GM06990 (cell line): ENCODE data around the gene RAPGEF4.

Source experiments
- DNase-seq: peaks from one replicate; pipeline ENCODE4 v3.0.0-alpha.2; 2011; ENCODE audit not compliant: insufficient read length; ENCODE audit errors: extremely low read depth
- H3K27me3 ChIP-seq: replicated peaks from 2 replicates; pipeline ENCODE4 v1.6.0; 2011; ENCODE audit warnings: low read length; ENCODE audit not compliant: control insufficient read depth, insufficient read depth
- H3K36me3 ChIP-seq: 2 replicates; pipeline ENCODE4 v1.5.1; 2011; ENCODE audit warnings: low read length; ENCODE audit not compliant: control insufficient read depth, insufficient read depth
- H3K4me3 ChIP-seq: replicated peaks from 2 replicates; pipeline ENCODE4 v1.5.1; 2011; ENCODE audit warnings: low read depth, mild to moderate bottlenecking, control low read depth, low read length
- TF ChIP-seq, protein P1 (sequence below): IDR thresholded peaks from 2 replicates; pipeline ENCODE4 v1.5.1; 2011; ENCODE audit warnings: low read length, control low read depth, mild to moderate bottlenecking, inconsistent platforms; ENCODE audit not compliant: insufficient read depth, poor library complexity, severe bottlenecking

RAPGEF4 gene

DNA sequence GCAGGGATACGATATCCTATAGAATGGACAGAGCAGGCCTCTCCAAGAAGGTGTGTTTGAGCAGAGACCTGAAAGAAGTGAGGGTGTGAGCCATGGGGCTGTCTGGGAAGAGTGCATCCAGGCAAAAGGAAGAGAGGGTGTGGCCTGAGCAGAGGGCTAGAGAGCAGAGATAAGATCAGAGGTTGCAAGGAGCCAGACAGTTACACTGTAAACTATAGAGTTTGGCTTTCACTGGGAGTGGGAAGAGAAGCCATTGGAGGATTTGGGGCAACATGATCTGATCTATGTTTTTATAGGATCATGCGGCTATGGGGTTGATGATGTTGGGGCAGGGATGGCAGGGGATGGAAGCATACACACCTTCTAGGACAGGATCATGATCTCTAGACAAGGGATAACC is 215.9 kb downstream of the RAPGEF4 start:
- no peaks in the 10 kb centered on the region for H3K36me3 ChIP-seq
- TF ChIP-seq, protein P1, sequence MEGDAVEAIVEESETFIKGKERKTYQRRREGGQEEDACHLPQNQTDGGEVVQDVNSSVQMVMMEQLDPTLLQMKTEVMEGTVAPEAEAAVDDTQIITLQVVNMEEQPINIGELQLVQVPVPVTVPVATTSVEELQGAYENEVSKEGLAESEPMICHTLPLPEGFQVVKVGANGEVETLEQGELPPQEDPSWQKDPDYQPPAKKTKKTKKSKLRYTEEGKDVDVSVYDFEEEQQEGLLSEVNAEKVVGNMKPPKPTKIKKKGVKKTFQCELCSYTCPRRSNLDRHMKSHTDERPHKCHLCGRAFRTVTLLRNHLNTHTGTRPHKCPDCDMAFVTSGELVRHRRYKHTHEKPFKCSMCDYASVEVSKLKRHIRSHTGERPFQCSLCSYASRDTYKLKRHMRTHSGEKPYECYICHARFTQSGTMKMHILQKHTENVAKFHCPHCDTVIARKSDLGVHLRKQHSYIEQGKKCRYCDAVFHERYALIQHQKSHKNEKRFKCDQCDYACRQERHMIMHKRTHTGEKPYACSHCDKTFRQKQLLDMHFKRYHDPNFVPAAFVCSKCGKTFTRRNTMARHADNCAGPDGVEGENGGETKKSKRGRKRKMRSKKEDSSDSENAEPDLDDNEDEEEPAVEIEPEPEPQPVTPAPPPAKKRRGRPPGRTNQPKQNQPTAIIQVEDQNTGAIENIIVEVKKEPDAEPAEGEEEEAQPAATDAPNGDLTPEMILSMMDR, result no peak
- DNase-seq, result no peak
- H3K27me3 ChIP-seq, result no peaks in the 10 kb centered on the region; the same call in 1 of the 2 replicates
- no peak overlapping the region for H3K4me3 ChIP-seq

DNA sequence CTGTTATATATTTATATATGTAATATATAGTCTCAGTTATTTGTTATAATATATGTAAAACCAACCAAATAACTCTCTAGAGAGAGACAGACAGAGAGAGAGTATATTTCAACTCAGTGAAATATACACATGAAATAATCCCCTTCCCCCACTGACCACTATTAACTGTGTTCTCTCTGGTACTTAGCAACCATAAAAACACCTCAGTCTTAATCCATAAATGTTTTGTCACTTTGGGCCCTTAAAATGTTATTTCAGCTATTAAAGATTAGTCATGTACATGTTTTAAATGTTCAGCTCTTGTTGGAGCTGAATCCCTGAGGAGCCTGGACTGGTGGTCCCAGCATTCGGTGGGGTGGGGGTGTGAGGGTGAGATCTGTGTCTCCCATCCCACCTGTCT is 217.8 kb downstream of the RAPGEF4 start:
- TF ChIP-seq, protein P1, result no peak
- DNase-seq, result no peak
- Histone ChIP-seq H3K36me3 (no peaks in the 10 kb centered on the region), H3K4me3 (no peak overlapping the region), H3K27me3 (no peaks in the 10 kb centered on the region; the same call in 1 of the 2 replicates)

- no peaks in the 10 kb centered on the region; the same call in 1 of the 2 replicates for H3K27me3 ChIP-seq
- TF ChIP-seq, protein P1, result no peak
- H3K36me3 ChIP-seq, result no peaks in the 10 kb centered on the region
- DNase-seq, result no peak
- H3K4me3 ChIP-seq, result no peak overlapping the region
Observed at GRCh38 chr2:172953970-172954852, 218.6 kb downstream of the RAPGEF4 start.

GRCh38 chr2:172955587-172955986 is 219.9 kb downstream of the RAPGEF4 start:
- Histone ChIP-seq H3K27me3 (no peaks in the 10 kb centered on the region; the same call in 1 of the 2 replicates), H3K4me3 (no peak overlapping the region), H3K36me3 (no peaks in the 10 kb centered on the region)
- no peak for DNase-seq
- TF ChIP-seq, protein P1, result no peak

GRCh38 chr2:172957734-172958133 is 222.1 kb downstream of the RAPGEF4 start:
- TF ChIP-seq, protein P1, result no peak
- Histone ChIP-seq H3K4me3 (no peak overlapping the region), H3K27me3 (no peaks in the 10 kb centered on the region; the same call in 1 of the 2 replicates), H3K36me3 (no peaks in the 10 kb centered on the region)
- no peak for DNase-seq

- Histone ChIP-seq H3K4me3 (no peak overlapping the region), H3K27me3 (no peaks in the 10 kb centered on the region; the same call in none of the 2 replicates), H3K36me3 (no peaks in the 10 kb centered on the region)
- TF ChIP-seq, protein P1, result no peak
- no peak for DNase-seq
Observed at GRCh38 chr2:172962082-172962481, 226.4 kb downstream of the RAPGEF4 start.
